Motor neuron (in vitro differentiated cells): ENCODE data around the gene OGDH. TPM values are rescaled to one million over a fixed set of nuclear protein-coding genes. Genes with fewer than 3 reads are reported as not detected.
"Not testable (repeated sequence)": the region's sequence is repeated elsewhere in the genome, so short reads cannot be mapped to it uniquely, and the experiment has no call there.

Experiments
- ATAC-seq, 8 experiments: fragments of 200-7000 bp; cut with Tn5 transposase; replicated peaks in 6 of 8; 2 replicates each; pipeline ENCODE4 v1.8.0; 2021; ENCODE audit warnings: mild to moderate bottlenecking in 8 of 8, moderate library complexity in 8 of 8
- H3K27ac ChIP-seq, 2 donors: fragments of 250-450 bp; sonication (Bioruptor Pico); 2 replicates each; pipeline ENCODE4 v1.9.0; 2021; ENCODE audit warnings: antibody characterized with exemption in 2 of 2, mild to moderate bottlenecking in 2 of 2, moderate library complexity in 1 of 2
- H3K4me1 ChIP-seq, 2 donors: fragments of 250-450 bp; sonication (Bioruptor Pico); replicated peaks in 1 of 2; 2 replicates each; pipeline ENCODE4 v1.6.1; 2021; ENCODE audit warnings: antibody characterized with exemption in 2 of 2, mild to moderate bottlenecking in 2 of 2, moderate library complexity in 1 of 2
- H3K4me3 ChIP-seq, 5 donors: fragments of 250-450 bp; sonication (Bioruptor Pico); 2 replicates each; pipeline ENCODE4 v1.9.0; 2021; ENCODE audit warnings: antibody characterized with exemption in 5 of 5, mild to moderate bottlenecking in 5 of 5, moderate library complexity in 4 of 5
- WGBS, 10 experiments: fragments of 450-650 bp; shearing (Covaris generic); methylation state at CpG; one replicate each; pipeline ENCODE4 v1.0.0; 2022; 5-methylcytosine and 5-hydroxymethylcytosine counted together
- in situ Hi-C, 9 experiments: fragments of 400-800 bp; cut with MboI; loops; one replicate each; pipeline ENCODE4 v1.15.0; 2021; ENCODE audit warnings: low sequenced_read_pairs in 9 of 9, low pct_unique_long_range_greater_than_20kb in 2 of 9; ENCODE audit not compliant: unreplicated experiment in 9 of 9
- total RNA-seq, 8 experiments: library from RNA; unstranded; fragments of 300-600 nt; gene quantifications; 2 replicates each; pipeline versions ENCODE4 v1.2.3 to v1.2.4, GENCODE V29; 2022

OGDH gene
- total RNA-seq, 8 experiments from 2014 or later = 27.1 to 89.0 (median 39.9) TPM

GRCh38 chr7:44713141-44713540, 106.7 kb downstream of the OGDH start:
- H3K4me1 ChIP-seq = no peaks in the 10 kb centered on the region
- ATAC-seq = no peak
- no peak overlapping the region for H3K27ac ChIP-seq
- no peak overlapping the region for H3K4me3 ChIP-seq
- in situ Hi-C loops = no loop called here
- WGBS, 10 experiments = 80% methylated on average over 1 of the region's 2 CpGs; no CpG with 5 or more reads in 9 of the 10 experiments

GRCh38 chr7:44713680-44714335, 107.4 kb downstream of the OGDH start:
- H3K27ac ChIP-seq = no peak overlapping the region
- in situ Hi-C loops = no loop called here
- no peak for ATAC-seq
- no peak overlapping the region for H3K4me3 ChIP-seq
- WGBS, 10 experiments = 14 to 91% (median 69%) methylated on average over 1 to 6 of the region's 7 CpGs; no CpG with 5 or more reads in 2 of the 10 experiments
- no peaks in the 10 kb centered on the region for H3K4me1 ChIP-seq

GRCh38 chr7:44716205-44716604, 109.8 kb downstream of the OGDH start:
- H3K27ac ChIP-seq = no peak overlapping the region
- no peak overlapping the region for H3K4me3 ChIP-seq
- no peak for ATAC-seq
- 73 to 100% (median 82%) methylated on average over 1 to 3 of the region's 3 CpGs; no CpG with 5 or more reads in 4 of the 10 experiments for WGBS, 10 experiments
- no peaks in the 10 kb centered on the region for H3K4me1 ChIP-seq
- in situ Hi-C loops = no loop called here

GRCh38 chr7:44720301-44720700, 113.9 kb downstream of the OGDH start:
- Histone ChIP-seq H3K4me1 (no peaks in the 10 kb centered on the region), H3K4me3 (no peak overlapping the region), H3K27ac (no peak overlapping the region)
- 80 to 100% (median 99%) methylated on average over 1 to 4 of the region's 4 CpGs; no CpG with 5 or more reads in 4 of the 10 experiments for WGBS, 10 experiments
- no peak for ATAC-seq
- in situ Hi-C loops = no loop called here

- 60 to 93% (median 73%) methylated on average over 1 to 3 of the region's 4 CpGs; no CpG with 5 or more reads in 6 of the 10 experiments for WGBS, 10 experiments
- no peak overlapping the region for H3K27ac ChIP-seq
- H3K4me3 ChIP-seq = no peak overlapping the region
- in situ Hi-C loops = no loop called here
- no peak for ATAC-seq
- H3K4me1 ChIP-seq = no peaks in the 10 kb centered on the region
Measured at GRCh38 chr7:44724276-44724675, 117.8 kb downstream of the OGDH start.

GRCh38 chr7:44726250-44726649, 119.8 kb downstream of the OGDH start:
- H3K4me3 ChIP-seq, ATAC-seq, H3K27ac ChIP-seq, in situ Hi-C loops, H3K4me1 ChIP-seq: not testable (repeated sequence)
- WGBS, 10 experiments = 20 to 85% (median 70%) methylated on average over 1 to 7 of the region's 7 CpGs; no CpG with 5 or more reads in 1 of the 10 experiments

- Histone ChIP-seq H3K4me3 (no peak overlapping the region), H3K27ac (no peak overlapping the region), H3K4me1 (no peaks in the 10 kb centered on the region)
- ATAC-seq = peak in 3 of 8 experiments; percentile 18 to 78 (median 66)
- 3 to 100% (median 79%) methylated on average over 2 to 5 of the region's 6 CpGs; no CpG with 5 or more reads in 2 of the 10 experiments for WGBS, 10 experiments
- in situ Hi-C loops = no loop called here
Measured at GRCh38 chr7:44727158-44727936, 120.9 kb downstream of the OGDH start.

GRCh38 chr7:44727937-44728262, 121.5 kb downstream of the OGDH start:
- WGBS, 10 experiments = 71 to 100% (median 100%) methylated on average over 1 of the region's 1 CpG; no CpG with 5 or more reads in 1 of the 10 experiments
- ATAC-seq = no peak
- H3K27ac ChIP-seq = no peak overlapping the region
- H3K4me3 ChIP-seq = no peak overlapping the region
- in situ Hi-C loops = no loop called here
- no peaks in the 10 kb centered on the region for H3K4me1 ChIP-seq

GRCh38 chr7:44729949-44730590, 123.6 kb downstream of the OGDH start:
- ATAC-seq = no peak
- H3K27ac ChIP-seq = no peak overlapping the region
- H3K4me3 ChIP-seq = no peak overlapping the region
- H3K4me1 ChIP-seq = no peaks in the 10 kb centered on the region
- in situ Hi-C loops = no loop called here
- WGBS, 10 experiments = 20 to 100% (median 83%) methylated on average over 1 to 6 of the region's 12 CpGs; no CpG with 5 or more reads in 4 of the 10 experiments

- H3K27ac ChIP-seq, H3K4me3 ChIP-seq, ATAC-seq, H3K4me1 ChIP-seq, in situ Hi-C loops: not testable (repeated sequence)
- 81 to 100% (median 100%) methylated on average over 2 to 5 of the region's 6 CpGs for WGBS, 10 experiments
Measured at GRCh38 chr7:44732971-44733370, 126.5 kb downstream of the OGDH start.

- 0 to 100% (median 67%) methylated on average over 1 to 5 of the region's 5 CpGs; no CpG with 5 or more reads in 1 of the 10 experiments for WGBS, 10 experiments
- Histone ChIP-seq H3K27ac (no peak overlapping the region), H3K4me3 (no peak overlapping the region), H3K4me1 (no peaks in the 10 kb centered on the region)
- in situ Hi-C loops = no loop called here
- peak in 2 of 8 experiments; percentile 45 for ATAC-seq
Measured at GRCh38 chr7:44733708-44734481, 127.5 kb downstream of the OGDH start.

GRCh38 chr7:44735403-44736165, 129.2 kb downstream of the OGDH start:
- ATAC-seq = peak in 2 of 8 experiments; percentile 84 to 92
- Histone ChIP-seq H3K4me1 (no peaks in the 10 kb centered on the region), H3K27ac (no peak overlapping the region), H3K4me3 (no peak overlapping the region)
- in situ Hi-C loops = no loop called here
- WGBS, 10 experiments = 4 to 98% (median 89%) methylated on average over 2 to 5 of the region's 5 CpGs; no CpG with 5 or more reads in 1 of the 10 experiments
